Measurements from ENCODE around the gene HHIP.

Gene HHIP

DNA sequence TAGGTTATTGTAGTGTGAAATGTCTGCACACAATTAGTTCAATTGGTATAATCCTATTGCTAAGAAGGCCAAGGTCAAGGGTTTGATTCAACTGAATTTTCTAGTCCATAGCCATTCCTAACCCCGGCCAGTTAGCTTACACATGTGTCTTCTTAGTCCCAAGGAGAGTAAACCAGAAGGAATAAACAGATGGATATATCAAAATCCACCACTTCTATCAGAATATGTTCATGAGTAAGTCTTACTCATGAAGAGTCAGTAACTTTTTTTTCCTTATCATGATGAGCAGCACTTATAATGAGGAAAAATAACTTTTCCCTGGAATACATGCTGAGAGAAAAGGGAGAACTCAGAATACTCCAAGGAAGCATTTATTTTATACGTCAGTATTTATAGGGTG is 9.5 kb downstream of the HHIP start:
- DNase-seq (ENCODE audit: low read depth in 2 of 2): no peak

DNA sequence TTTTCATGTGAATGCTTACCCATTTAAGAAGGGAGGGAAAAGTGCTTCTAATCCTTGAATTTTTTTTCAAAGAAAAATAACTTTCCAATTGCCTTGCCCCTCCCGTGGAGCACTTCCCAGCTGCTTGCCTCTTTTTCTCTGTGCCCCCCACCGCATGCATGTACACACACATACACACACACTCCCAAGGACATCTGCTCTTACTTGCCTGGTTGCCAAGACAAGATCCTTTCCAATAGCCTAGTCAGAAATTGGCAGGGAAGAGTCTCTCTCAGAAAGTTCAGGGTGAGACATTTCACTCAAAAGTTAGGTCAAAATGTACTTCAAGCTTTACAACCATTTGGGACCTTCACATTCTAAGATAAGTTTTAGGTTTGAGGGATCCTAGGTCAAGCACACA is 10.9 kb downstream of the HHIP start:
- DNase-seq (ENCODE audit: low read depth in 2 of 2): no peak

- DNase-seq (ENCODE audit: low read depth in 2 of 2): no peak
These were observed 12.1 kb downstream of the HHIP start for GRCh38 chr4:144658015-144658567.

DNA sequence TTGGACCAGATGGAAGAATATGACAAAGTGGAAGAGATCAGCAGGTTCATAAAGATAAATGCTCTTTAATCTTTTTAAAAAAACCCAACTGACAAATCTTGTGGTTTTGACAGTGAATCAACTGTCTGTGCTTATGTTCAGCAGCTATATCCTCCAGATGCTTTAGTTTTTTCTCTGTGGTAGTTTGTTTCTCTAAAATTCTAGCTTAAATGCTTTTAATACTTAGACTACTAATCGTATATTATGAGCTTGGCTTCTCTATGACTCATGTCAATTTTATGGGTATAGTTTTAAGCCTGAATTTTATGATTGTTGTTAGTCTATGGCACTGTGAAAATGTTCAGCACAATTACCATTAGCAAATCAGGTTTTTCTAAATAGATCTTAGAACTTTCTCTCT is 12.9 kb downstream of the HHIP start:
- DNase-seq (ENCODE audit: low read depth in 2 of 2): no peak

DNA sequence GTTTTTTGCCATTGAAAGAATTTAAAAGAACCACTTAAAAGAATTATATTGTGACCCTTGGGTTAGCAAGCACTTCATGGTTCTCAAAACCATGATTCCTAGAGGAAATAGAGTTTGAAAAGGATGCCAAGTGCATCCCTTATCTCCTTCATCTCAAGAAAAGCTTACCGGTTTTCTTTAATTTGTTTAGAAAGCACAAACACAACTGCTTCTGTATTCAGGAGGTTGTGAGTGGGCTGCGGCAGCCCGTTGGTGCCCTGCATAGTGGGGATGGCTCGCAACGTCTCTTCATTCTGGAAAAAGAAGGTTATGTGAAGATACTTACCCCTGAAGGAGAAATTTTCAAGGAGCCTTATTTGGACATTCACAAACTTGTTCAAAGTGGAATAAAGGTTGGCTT is 13.5 kb downstream of the HHIP start:
- DNase-seq (ENCODE audit: low read depth in 2 of 2): no peak

DNA sequence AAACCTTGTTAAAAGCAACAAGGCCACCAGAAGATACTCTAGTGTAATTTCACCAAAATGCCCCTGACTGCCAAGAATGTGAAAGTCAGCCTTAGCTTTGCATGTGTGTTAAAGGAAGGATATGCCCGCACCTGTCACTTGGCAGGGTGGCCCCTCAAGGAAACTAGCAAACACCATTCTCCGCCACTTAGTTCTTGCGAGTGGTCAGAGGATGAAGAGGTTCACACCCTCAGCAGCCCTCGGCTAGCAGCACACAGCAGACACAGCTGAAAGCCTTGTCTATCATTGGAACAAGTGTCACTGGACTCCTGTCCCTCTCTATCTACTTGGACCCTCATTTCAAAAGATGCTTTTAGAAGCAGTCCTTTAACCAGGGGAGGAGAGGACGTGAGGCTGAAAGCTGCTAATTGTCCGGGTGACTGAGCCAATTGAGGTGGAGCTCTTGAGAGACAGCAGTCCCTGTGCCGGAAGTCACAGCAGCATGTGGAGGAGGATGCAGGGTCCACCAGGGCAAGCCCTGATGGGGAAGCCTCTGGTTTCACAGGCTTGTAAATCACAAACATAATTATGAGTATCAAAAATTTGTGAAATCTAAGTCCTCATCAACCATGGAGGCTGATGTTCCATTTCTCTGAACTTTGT is 18.0 kb downstream of the HHIP start:
- DNase-seq (ENCODE audit: low read depth in 2 of 2): no peak

DNA sequence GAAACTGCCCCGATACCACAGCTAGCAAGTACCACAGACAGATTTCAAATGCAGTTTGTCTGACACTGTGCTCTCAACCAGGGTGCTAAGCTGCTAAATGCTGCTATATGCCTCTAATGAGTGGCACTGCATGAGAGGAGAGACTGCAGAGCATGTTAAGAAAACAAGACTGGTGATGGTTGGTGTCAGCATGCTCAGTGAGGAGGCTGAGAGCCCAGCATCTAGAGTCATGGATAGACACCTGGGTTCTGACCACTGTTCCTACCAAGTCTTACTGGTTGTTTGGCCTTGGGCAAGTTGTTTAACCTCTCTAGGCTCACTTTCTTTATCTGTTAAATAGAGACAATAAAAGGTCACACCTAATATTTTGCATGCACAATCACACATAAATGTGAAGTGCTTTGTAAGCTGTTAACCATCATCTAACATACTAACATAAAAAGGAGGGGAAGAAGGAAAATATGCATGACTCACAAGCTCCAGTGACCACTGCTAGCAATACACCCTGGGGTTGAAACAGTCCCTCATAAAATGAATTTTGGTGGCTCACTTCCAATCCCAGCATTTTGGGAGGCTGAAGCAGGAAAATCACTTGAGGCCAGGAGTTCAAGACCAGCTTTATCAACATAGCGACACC is 20.7 kb downstream of the HHIP start:
- no peak for DNase-seq (ENCODE audit: low read depth in 2 of 2)

- no peak for DNase-seq (ENCODE audit: low read depth in 2 of 2)
These were observed 21.5 kb downstream of the HHIP start for GRCh38 chr4:144667500-144667899.

DNA sequence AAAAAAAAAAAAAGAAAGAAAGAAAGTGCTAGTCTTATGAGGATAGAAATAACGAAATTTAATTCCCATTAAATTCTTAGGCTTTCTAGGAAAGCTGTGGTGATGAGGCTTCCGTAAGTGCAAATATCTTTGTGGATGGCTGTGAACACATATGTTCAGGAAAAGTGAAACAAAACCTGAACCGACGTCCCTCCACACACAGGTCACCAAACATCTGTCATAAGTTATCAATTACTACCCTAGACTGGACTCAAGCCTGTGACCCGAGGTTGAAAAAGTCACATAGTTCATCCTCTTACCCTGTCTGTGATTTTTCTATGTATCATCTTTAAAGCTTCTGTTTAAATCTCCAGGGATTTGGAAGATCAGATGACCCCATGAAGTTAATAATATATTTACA is 24.8 kb downstream of the HHIP start:
- no peak for DNase-seq (ENCODE audit: low read depth in 2 of 2)

- DNase-seq (ENCODE audit: low read depth in 2 of 2): no peak
These were observed 28.8 kb downstream of the HHIP start for GRCh38 chr4:144674711-144675110.

DNA sequence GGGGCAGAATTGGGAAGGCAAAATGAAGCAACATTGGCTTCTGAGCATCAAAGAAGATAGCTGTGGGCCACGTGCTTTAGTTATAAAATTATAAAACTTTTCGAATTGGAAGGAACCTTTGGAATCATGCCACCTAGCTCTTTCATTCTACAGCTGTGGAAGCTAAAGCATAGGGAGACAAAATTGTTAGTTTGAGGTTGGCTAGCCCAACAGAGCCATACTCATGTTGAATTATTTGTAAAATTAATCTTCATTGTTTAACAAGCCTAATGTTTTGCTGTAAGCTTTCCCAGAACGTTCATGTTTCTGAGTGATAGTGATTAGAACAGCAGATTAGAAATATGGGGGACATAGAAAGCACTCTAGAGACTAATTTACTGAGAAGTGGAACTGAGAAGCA is 35.9 kb downstream of the HHIP start:
- no peak for DNase-seq (ENCODE audit: low read depth in 2 of 2)

GRCh38 chr4:144683516-144683915 is 37.6 kb downstream of the HHIP start:
- DNase-seq (ENCODE audit: low read depth in 2 of 2): no peak

DNA sequence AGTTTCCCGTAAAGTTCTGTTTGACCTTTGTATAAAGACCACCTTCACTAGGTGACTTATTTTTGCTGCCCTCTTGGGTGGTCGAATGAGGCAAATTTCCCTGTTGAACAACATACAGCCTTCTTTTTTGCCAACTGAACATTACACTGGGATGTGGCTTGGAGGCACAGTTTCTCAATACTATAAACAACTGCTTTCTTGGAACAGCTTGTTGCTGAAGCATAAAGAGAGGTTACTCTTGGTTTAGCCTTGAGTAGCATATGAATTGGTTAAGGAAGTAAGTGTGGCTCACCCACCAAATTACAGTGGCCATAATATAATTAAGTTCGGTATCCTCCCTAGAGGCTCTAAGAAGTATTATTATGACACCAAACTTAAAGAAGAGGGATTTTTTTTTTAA is 40.0 kb downstream of the HHIP start:
- no peak for DNase-seq (ENCODE audit: low read depth in 2 of 2)

DNA sequence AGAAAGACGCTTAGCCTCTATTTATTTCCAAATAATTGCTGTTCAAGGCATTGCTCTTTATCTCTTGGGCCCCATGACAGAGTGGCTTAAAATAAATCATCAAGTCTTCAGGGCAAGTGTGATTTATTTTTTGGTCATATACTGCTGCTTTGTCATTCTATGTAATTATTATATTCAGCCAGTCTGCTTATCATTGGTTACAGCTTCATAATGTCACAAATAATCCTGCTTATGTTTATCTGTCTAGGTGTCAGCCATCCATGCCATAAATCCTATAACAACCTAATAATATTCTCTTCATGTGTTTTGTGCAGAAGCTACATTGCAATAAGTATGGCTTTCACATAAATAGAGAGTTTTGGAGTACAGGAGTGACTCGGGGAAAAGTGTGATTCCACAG is 41.0 kb downstream of the HHIP start:
- no peak for DNase-seq (ENCODE audit: low read depth in 2 of 2)

DNA sequence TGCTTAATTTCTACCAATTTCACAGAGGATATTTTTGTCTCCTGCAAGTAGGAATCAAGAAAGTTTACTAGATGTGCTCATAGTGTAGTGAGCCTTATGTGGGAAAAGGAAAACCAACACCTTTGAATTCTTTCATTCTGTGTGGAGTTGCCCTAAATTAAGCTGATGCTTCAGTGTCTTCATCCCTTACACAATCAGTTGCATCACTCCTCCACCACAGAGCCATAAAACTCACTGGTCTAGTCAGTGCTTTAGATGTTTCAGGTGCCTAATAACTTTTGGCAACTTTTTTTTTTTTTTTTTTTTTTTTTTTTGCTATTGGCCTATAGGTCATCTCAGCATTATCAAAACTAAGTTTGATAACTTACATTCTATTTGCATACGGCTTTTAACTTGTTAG is 41.5 kb downstream of the HHIP start:
- DNase-seq (ENCODE audit: low read depth in 2 of 2): no peak

- no peak for DNase-seq (ENCODE audit: low read depth in 2 of 2)
These were observed 42.1 kb downstream of the HHIP start for GRCh38 chr4:144688035-144688569.

DNA sequence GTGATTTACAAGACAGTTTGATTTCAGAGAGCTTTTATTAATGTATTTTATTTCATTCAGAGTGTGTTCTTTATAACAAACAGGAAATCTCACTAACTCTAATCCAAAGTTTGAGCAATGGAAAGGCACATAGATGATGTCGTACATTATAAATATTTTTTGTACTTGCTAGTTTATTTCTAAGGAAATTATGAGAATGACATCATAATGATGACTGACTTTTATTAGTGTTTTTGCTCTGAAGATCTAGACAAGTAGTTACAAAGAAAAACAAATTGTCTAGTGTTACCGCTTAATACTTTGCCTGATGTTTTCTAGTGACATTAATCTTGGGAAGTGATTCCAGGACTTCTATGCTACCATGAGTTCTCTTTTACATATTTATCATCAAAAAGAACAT is 43.2 kb downstream of the HHIP start:
- no peak for DNase-seq (ENCODE audit: low read depth in 2 of 2)

- no peak for DNase-seq (ENCODE audit: low read depth in 2 of 2)
These were observed 49.8 kb downstream of the HHIP start for GRCh38 chr4:144695721-144696120.

- no peak for DNase-seq (ENCODE audit: low read depth in 2 of 2)
These were observed 50.4 kb downstream of the HHIP start for GRCh38 chr4:144696376-144696775.

GRCh38 chr4:144699565-144699964 is 53.6 kb downstream of the HHIP start:
- DNase-seq (ENCODE audit: low read depth in 2 of 2): no peak

- DNase-seq (ENCODE audit: low read depth in 2 of 2): no peak
These were observed 55.8 kb downstream of the HHIP start for GRCh38 chr4:144701683-144702233.

GRCh38 chr4:144703494-144703893 is 57.5 kb downstream of the HHIP start:
- no peak for DNase-seq (ENCODE audit: low read depth in 2 of 2)
